CD4-positive, CD25-positive, alpha-beta regulatory T cell (primary cell): ENCODE data around the gene ST6GALNAC4. TPM values are rescaled to one million over a fixed set of nuclear protein-coding genes. Genes with fewer than 3 reads are reported as not detected.

Experiments
- ATAC-seq, 2 donors: fragments of 150-1000 bp; cut with Tn5 transposase; one replicate each; pipeline ENCODE4 v1.10.0; 2021; ENCODE audit warnings: low read depth in 2 of 2, moderate number of reproducible peaks in 2 of 2, moderate library complexity in 1 of 2
- DNase-seq, 3 donors: peaks; one replicate each; pipeline versions ENCODE4 v3.0.0 to v3.0.0-alpha.2; 2012 to 2022; ENCODE audit warnings: mixed read lengths in 1 of 3
- H3K27ac ChIP-seq: one replicate; pipeline ENCODE4 v1.7.0; 2013; ENCODE audit warnings: mild to moderate bottlenecking, low read length; ENCODE audit not compliant: insufficient read depth, poor library complexity, severe bottlenecking
- H3K27me3 ChIP-seq: one replicate; pipeline ENCODE4 v1.7.0; 2013; ENCODE audit warnings: low read length; ENCODE audit not compliant: control insufficient read depth, insufficient read depth
- H3K36me3 ChIP-seq: one replicate; pipeline ENCODE4 v1.7.0; 2013; ENCODE audit warnings: mild to moderate bottlenecking, low read length, moderate library complexity; ENCODE audit not compliant: control insufficient read depth, insufficient read depth
- H3K4me1 ChIP-seq: 2 replicates; pipeline ENCODE4 v1.7.0; 2013; ENCODE audit warnings: mild to moderate bottlenecking, low read length; ENCODE audit not compliant: insufficient read depth, control insufficient read depth, poor library complexity, severe bottlenecking
- H3K4me3 ChIP-seq: one replicate; pipeline ENCODE4 v1.7.0; 2013; ENCODE audit warnings: low read depth, mild to moderate bottlenecking, low read length, moderate library complexity
- H3K9me3 ChIP-seq, 2 experiments: 1 replicate in 1 of 2; 2 replicates in 1 of 2; pipeline ENCODE4 v1.7.0; 2013; ENCODE audit warnings: low read length in 2 of 2, mild to moderate bottlenecking in 1 of 2, moderate library complexity in 1 of 2; ENCODE audit not compliant: control insufficient read depth in 2 of 2
- H3K27ac Mint-ChIP-seq, 3 donors: one replicate each; pipeline ENCODE4 v1.8.0; 2020 to 2022; ENCODE audit warnings: mild to moderate bottlenecking in 3 of 3, mixed read lengths in 3 of 3, moderate library complexity in 2 of 3
- H3K27me3 Mint-ChIP-seq: one replicate; pipeline ENCODE4 v1.8.0; 2022; ENCODE audit warnings: mild to moderate bottlenecking, mixed read lengths
- H3K36me3 Mint-ChIP-seq: one replicate; pipeline ENCODE4 v1.8.0; 2020; ENCODE audit warnings: mixed read lengths
- H3K4me1 Mint-ChIP-seq, 4 donors: one replicate each; pipeline ENCODE4 v1.8.0; 2020 to 2022; ENCODE audit warnings: mixed read lengths in 4 of 4, mild to moderate bottlenecking in 1 of 4
- H3K4me3 Mint-ChIP-seq, 4 donors: one replicate each; pipeline ENCODE4 v1.8.0; 2020 to 2022; ENCODE audit warnings: mild to moderate bottlenecking in 4 of 4, mixed read lengths in 4 of 4, moderate library complexity in 3 of 4
- H3K9me3 Mint-ChIP-seq, 7 donors: one replicate each; pipeline ENCODE4 v1.8.0; 2020 to 2022; ENCODE audit warnings: mixed read lengths in 7 of 7, mild to moderate bottlenecking in 3 of 7, moderate library complexity in 2 of 7
- polyA plus RNA-seq, 4 donors: library from polyadenylated mRNA; unstranded; fragments of 300-500 nt; fragmentation: Illumina TruSeq; gene quantifications; one replicate each; pipeline ENCODE4 v1.2.3, GENCODE V29; 2021
- total RNA-seq: library from RNA; stranded (reverse); gene quantifications from one replicate; pipeline ENCODE4 v1.2.3, GENCODE V29; 2022

The ST6GALNAC4 gene
- total and polyA plus RNA-seq, 5 donors from 2014 or later = 23.1 to 31.6 (median 23.8) TPM

DNA sequence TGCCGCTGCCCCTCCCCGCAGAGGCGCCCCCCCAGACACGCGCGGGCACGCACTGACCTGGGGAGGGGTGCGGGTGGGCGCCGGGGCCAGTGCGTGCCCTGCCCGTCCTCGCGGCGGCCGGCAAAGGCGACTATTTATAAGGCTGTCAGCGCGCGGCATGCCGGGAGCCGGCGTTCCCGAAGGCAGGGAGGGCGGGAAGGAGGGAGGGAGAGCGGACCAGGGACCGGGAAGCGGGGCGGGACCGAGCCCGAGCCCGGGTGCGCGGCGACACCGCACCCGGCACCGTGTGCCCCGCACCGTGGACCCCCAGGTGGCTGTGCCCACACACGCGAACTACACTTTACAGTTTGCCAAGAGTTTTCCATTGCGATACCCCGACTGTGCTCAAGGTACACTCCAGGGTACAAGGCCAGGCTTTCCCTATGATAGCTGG is 39.3 kb downstream of the ST6GALNAC4 start, which contains the start of gene AK1:
Gene AK1, minus strand, starts transcription at position 110 of the 433 bp plus-strand sequence. CDS start 3,058 bp downstream, outside the sequence.
- Histone ChIP-seq H3K4me3 (no peak within 1 kb of the TSS), H3K9me3 (no peaks in the 10 kb centered on the region), H3K4me1 (peaks cover 9% of the 10 kb centered on the region), H3K27me3 (no peaks in the 10 kb centered on the region), H3K36me3 (no peaks in the 10 kb centered on the region), H3K27ac (no peak within 1 kb of the TSS)
- ATAC-seq (no peak), DNase-seq (no peak)
- Mint-ChIP-seq H3K4me1 (peaks cover 0 to 14% (median 4%) of the 10 kb centered on the region in 4 donors), H3K9me3 (no peaks in the 10 kb centered on the region), H3K36me3 (peaks cover 8% of the 10 kb centered on the region), H3K4me3 (peak within 1 kb of the TSS in 1 of 4 donors; percentile 48), H3K27ac (peak within 1 kb of the TSS in 1 of 3 donors; percentile 49), H3K27me3 (no peaks in the 10 kb centered on the region)

DNA sequence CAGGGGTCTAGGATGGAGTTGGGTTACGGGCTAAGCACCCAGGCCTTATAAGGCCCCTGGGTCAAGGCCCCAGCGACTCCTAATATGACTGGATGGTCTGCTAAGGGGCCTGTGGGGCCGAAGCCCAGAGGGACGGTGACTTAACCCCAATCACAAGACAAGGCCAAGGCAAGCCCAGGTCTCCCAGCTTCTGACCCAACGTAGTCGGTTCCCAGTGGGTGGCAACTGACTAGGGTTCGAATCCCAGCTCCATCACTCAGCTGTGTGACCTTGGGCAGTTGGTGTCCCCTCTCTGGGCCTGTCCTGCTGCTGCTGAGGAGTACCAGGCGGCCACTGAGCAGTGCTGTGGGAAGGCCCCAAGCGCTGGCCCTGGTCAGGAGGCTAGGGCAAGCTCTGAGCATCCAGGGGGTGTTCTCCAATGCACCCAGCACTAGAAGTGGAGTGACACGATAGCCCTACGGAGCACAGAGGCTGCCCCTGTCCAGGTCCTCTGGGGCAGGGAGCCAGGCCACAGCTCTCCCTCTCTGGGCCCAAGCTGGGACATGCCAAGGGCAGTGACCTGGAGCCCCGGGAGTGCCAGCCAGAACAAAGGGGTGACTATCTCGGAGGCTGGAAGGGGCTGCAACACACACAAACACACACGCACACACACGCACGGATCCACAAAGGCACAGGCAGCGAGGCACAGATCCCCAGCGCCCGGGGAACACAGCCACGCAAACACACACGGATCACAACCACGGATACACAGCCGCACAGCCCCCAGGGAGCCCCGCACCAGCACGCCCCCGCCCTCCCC is 39.9 kb downstream of the ST6GALNAC4 start:
- no peaks in the 10 kb centered on the region for H3K9me3 Mint-ChIP-seq
- Histone ChIP-seq H3K36me3 (no peaks in the 10 kb centered on the region), H3K27ac (no peak overlapping the region), H3K4me1 (peaks cover 9% of the 10 kb centered on the region), H3K4me3 (no peak overlapping the region), H3K27me3 (no peaks in the 10 kb centered on the region), H3K9me3 (no peaks in the 10 kb centered on the region)
- no peak overlapping the region for H3K27ac Mint-ChIP-seq
- peaks cover 8% of the 10 kb centered on the region for H3K36me3 Mint-ChIP-seq
- no peak overlapping the region for H3K4me3 Mint-ChIP-seq
- DNase-seq (no peak), ATAC-seq (no peak)
- H3K27me3 Mint-ChIP-seq = no peaks in the 10 kb centered on the region
- peaks cover 0 to 11% (median 4%) of the 10 kb centered on the region in 4 donors for H3K4me1 Mint-ChIP-seq

DNA sequence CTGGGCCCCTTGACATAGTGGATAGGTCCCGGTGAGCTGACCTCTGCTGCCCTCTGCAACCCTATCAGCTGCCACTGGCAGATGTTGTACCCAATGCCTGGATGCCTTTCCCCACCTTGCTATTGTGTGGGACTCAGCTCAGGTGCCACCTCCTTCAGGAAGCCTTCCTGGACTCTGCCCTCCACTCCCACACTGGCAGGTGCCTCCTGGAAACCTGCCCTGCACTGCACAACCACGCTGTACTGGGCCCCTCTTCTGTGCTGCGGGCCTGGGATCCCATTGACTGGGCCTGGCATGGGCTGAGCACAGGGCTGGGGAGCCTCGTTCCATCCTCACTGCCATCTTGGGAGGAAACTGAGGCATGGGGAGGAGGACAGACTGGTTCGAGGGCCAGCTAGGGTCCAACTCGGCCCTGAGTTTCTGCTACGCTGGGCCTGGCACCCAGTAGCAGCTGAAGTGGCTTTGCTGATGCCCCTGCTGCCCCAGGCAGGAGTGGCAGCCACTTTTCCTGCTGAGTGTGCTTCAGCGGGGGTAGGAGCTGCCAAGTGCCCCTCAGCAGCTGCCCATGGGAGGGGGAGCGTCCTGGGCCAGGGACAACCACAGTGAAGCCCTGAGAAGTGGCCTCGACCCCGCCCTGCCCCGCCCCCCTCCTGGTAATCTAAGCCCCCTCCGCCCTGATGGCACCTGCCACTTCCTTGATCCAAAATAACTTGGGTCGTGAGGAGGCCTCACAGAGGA is 40.6 kb downstream of the ST6GALNAC4 start:
- no peak for ATAC-seq
- no peaks in the 10 kb centered on the region for H3K9me3 ChIP-seq
- no peaks in the 10 kb centered on the region for H3K36me3 ChIP-seq
- Mint-ChIP-seq H3K4me3 (no peak overlapping the region), H3K36me3 (peaks cover 11% of the 10 kb centered on the region), H3K27ac (no peak overlapping the region), H3K9me3 (no peaks in the 10 kb centered on the region), H3K4me1 (peaks cover 0 to 16% (median 4%) of the 10 kb centered on the region in 4 donors), H3K27me3 (no peaks in the 10 kb centered on the region)
- no peak overlapping the region for H3K27ac ChIP-seq
- peaks cover 9% of the 10 kb centered on the region for H3K4me1 ChIP-seq
- DNase-seq = no peak
- no peaks in the 10 kb centered on the region for H3K27me3 ChIP-seq
- H3K4me3 ChIP-seq = no peak overlapping the region

DNA sequence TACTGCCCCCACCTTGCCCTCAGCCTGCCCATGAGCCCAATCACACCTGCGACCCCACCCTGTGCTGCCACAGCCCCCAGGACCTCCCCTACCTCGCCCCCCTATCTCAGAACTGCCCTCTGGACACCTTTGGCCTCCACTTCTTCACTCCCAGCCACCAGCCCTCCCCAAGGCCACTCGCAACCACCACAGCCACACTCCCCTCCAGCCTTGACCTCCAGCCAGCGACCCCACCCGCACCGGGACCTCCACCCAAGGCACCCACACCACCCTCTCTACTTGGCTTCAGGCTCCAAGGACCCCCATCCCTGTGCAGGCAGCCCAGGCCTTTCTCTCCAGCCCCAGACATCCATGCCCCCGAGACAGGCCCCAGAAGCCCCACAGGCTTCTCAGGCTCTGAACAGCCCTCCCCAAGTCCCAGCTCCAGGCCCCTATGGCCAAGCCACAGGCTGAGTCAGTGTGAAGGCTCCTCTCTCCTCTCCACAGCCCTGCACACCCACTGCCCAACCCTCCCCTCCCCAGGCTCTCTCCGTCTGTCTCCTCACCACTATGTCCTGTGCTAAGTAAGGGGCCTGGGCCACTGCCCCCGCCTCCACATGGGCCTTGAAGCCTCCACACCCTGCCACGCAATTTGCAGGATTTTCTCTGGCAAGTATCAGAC is 41.4 kb downstream of the ST6GALNAC4 start:
- no peaks in the 10 kb centered on the region for H3K27me3 ChIP-seq
- Mint-ChIP-seq H3K27me3 (no peaks in the 10 kb centered on the region), H3K27ac (no peak overlapping the region), H3K9me3 (no peaks in the 10 kb centered on the region), H3K36me3 (peaks cover 12% of the 10 kb centered on the region), H3K4me1 (peaks cover 0 to 16% (median 4%) of the 10 kb centered on the region in 4 donors), H3K4me3 (no peak overlapping the region)
- DNase-seq (no peak), ATAC-seq (no peak)
- H3K9me3 ChIP-seq = no peaks in the 10 kb centered on the region
- peaks cover 9% of the 10 kb centered on the region for H3K4me1 ChIP-seq
- no peak overlapping the region for H3K4me3 ChIP-seq
- H3K36me3 ChIP-seq = no peaks in the 10 kb centered on the region
- H3K27ac ChIP-seq = no peak overlapping the region

DNA sequence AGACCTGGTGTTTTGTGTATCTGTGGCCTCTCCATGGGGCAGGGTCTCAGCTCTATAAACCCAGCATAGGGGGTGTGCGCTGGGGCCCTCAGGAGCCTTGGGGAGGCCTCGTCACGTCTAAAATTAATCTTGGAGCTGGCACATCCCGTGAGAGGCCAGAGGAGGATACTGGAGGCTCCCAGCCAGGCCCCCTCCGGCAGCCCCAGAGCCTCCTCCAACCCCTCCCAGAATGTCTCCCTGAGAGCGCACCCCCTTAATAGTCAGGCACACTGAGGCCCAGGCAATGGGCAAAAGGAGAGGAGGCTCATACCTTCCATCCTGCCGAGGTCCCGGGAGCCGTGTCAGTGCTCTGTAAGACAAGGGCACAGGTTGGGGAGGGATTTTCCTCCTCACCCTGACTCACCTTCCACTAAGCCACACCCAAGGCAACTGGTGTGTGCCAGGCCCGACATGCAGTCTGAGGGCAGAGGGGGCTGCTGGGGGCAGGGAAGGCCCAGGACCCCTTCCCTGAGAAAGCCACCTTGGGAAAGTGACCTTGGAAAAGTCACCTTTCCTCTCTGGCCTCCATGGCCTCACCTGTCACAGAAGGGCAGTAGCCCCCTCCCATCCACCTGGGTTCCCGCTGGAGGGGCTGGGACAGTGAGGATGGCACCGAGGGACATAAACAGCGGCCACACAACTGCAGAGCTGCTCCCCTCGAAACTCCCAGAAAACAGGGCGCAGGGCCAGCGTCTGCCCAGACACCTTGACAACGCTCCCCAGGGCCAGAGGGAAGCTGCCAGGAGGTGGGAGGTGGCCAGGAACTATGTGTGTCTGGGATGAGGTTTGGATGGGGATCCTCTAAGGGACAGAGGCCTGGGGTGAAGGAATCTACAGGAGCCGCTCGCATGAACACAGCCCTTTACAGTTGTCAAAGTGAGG is 42.3 kb downstream of the ST6GALNAC4 start:
- H3K36me3 Mint-ChIP-seq = peaks cover 12% of the 10 kb centered on the region
- H3K27ac Mint-ChIP-seq = no peak overlapping the region
- Histone ChIP-seq H3K27me3 (no peaks in the 10 kb centered on the region), H3K27ac (no peak overlapping the region), H3K4me3 (no peak overlapping the region), H3K36me3 (no peaks in the 10 kb centered on the region), H3K9me3 (no peaks in the 10 kb centered on the region), H3K4me1 (peaks cover 9% of the 10 kb centered on the region)
- H3K4me3 Mint-ChIP-seq = no peak overlapping the region
- H3K9me3 Mint-ChIP-seq = no peaks in the 10 kb centered on the region
- peaks cover 0 to 16% (median 4%) of the 10 kb centered on the region in 4 donors for H3K4me1 Mint-ChIP-seq
- DNase-seq = no peak
- H3K27me3 Mint-ChIP-seq = no peaks in the 10 kb centered on the region
- no peak for ATAC-seq

DNA sequence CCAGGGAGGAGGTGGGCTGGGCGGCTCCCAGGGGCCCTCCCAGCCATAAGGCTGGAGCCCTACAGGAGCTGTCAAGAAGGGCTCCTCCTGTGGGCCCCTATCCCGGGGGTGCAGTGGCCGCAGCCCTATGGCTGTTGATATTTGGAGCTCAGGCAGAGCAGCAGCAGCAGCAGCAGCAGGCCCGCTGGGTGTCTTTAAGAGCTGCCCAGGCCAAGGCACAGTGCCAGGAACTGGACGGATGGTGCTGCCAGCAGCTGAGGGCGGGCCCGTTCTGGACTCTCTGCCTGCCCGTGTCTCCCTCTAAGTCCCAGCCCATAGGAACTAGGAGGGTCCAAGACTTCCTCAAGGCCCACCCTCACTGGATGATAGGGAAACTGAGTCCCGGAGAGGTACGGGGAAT is 43.0 kb downstream of the ST6GALNAC4 start:
- H3K27ac Mint-ChIP-seq = no peak overlapping the region
- peaks cover 9% of the 10 kb centered on the region for H3K36me3 Mint-ChIP-seq
- H3K36me3 ChIP-seq = no peaks in the 10 kb centered on the region
- no peak overlapping the region for H3K4me3 Mint-ChIP-seq
- H3K9me3 ChIP-seq = no peaks in the 10 kb centered on the region
- H3K27me3 Mint-ChIP-seq = no peaks in the 10 kb centered on the region
- peaks cover 9% of the 10 kb centered on the region for H3K4me1 ChIP-seq
- DNase-seq (no peak), ATAC-seq (no peak)
- peaks cover 0 to 16% (median 4%) of the 10 kb centered on the region in 4 donors for H3K4me1 Mint-ChIP-seq
- H3K9me3 Mint-ChIP-seq = no peaks in the 10 kb centered on the region
- no peak overlapping the region for H3K4me3 ChIP-seq
- no peak overlapping the region for H3K27ac ChIP-seq
- no peaks in the 10 kb centered on the region for H3K27me3 ChIP-seq

DNA sequence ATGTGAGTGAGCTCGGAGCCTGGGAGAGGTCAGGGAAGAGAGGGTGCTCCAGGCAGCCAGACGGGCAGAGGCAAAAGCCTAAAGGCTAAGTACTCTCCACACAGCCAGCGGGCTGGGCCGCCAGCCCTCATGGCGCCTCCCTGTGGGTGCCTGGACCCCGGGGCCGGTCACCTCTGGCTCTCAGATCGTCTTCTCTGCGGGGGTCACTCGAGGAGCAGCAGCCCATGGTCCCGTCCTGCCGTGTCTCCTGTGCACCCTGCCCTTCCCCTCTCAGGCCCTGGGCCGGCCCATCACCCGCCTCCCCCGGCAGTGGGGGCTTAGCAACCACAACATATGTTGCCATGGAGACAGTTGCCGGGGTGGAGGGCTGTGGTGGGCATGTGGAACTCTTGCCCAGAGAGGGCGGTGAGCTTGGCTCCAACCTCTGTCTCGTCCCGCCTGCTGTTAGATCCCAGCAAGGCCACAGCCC is 43.6 kb downstream of the ST6GALNAC4 start:
- Mint-ChIP-seq H3K36me3 (peaks cover 9% of the 10 kb centered on the region), H3K4me1 (peaks cover 0 to 13% (median 3%) of the 10 kb centered on the region in 4 donors)
- ATAC-seq = no peak

More for the DNA sequence above, 43.6 kb downstream of the ST6GALNAC4 start:
- Histone ChIP-seq H3K9me3 (no peaks in the 10 kb centered on the region), H3K36me3 (no peaks in the 10 kb centered on the region), H3K27me3 (no peaks in the 10 kb centered on the region), H3K4me1 (peaks cover 9% of the 10 kb centered on the region), H3K4me3 (no peak overlapping the region), H3K27ac (no peak overlapping the region)
- no peak overlapping the region for H3K27ac Mint-ChIP-seq
- no peaks in the 10 kb centered on the region for H3K9me3 Mint-ChIP-seq
- no peaks in the 10 kb centered on the region for H3K27me3 Mint-ChIP-seq
- no peak for DNase-seq
- no peak overlapping the region for H3K4me3 Mint-ChIP-seq
